GM12874 (cell line): ENCODE data around the gene PIK3C2G.

Source experiments
- CTCF ChIP-seq: IDR thresholded peaks from 2 replicates; pipeline ENCODE4 v1.5.1; 2011; ENCODE audit warnings: low read depth, mild to moderate bottlenecking, control low read depth, low read length, moderate library complexity; ENCODE audit not compliant: insufficient read depth

The PIK3C2G gene

DNA sequence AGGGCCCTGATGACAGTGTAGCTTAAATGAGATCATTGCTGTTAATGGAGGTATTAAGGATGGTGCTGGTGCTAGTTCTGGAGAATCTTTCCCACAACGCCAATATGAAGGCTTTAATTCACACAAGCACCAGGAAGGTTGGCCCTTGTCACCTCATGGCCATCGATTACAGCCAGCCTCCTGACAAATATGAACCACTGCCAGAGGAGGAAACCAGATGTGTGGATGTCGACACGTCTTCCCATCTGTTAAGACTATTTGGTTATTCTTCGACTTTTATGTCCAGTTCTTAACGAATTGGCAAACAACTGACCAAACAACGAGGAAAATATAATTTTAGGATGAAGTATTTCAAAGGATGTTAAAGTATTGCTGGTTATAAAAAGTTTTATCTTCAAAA, 79.5 kb downstream of the PIK3C2G start:
- no peak for TF ChIP-seq CTCF

GRCh38 chr12:18343708-18344107, 82.4 kb downstream of the PIK3C2G start:
- no peak for TF ChIP-seq CTCF

- TF ChIP-seq CTCF, result no peak
Measured at GRCh38 chr12:18345021-18345735, 83.9 kb downstream of the PIK3C2G start.

DNA sequence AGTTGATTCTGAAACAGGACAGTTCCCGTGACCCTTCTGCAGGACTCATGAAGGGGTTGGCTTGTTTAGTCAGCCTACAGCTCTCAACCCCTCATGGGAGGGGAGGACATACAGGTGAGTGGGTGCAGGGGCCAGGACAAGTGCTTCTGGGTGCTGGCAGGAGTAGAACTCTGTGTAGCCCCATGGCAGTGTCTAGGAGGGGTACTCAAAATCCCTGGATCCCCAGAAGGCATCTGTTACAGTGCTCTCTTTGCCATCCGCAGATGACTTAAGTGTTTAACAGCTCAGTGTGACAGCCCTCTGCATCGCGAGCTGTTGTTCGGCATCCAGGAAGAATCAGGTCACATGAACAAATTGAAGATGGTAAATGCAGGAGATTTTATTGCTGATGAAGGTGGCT, 91.0 kb downstream of the PIK3C2G start:
- TF ChIP-seq CTCF, result no peak

GRCh38 chr12:18355429-18355828, 94.1 kb downstream of the PIK3C2G start:
- TF ChIP-seq CTCF, result no peak

DNA sequence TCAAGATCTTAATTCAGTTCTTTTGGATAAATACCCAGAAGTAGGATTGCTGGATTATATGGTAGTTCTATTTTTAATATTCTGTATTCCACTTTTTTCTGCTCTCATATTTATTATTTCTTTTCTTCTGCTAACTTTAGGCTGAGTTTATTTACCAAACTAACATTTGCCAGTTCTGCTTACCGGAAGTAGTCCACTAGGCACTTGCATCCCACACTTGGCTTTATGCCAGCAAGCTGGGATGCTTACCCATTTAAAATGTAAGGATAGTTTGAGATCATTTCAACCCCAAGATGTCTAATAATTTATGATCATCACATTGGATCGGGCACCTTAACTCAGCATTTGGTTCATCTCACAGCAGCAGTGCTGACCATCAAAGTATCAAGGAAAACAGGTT, 96.8 kb downstream of the PIK3C2G start:
- no peak for TF ChIP-seq CTCF

GRCh38 chr12:18358930-18359329, 97.6 kb downstream of the PIK3C2G start:
- no peak for TF ChIP-seq CTCF
